GM19452 (cell line): Measurements from ENCODE around the gene ZNRF3.
"Not testable (repeated sequence)": the region's sequence is repeated elsewhere in the genome, so short reads cannot be mapped to it uniquely, and the experiment has no call there.

Experiments
- ATAC-seq: cut with Tn5 transposase; IDR thresholded peaks from one replicate; pipeline ENCODE4 v1.9.1; 2021; ENCODE audit not compliant: unreplicated experiment

Gene ZNRF3

GRCh38 chr22:28882878-28883656 lies at the start of gene ZNRF3:
Gene ZNRF3, plus strand, starts transcription at chr22:28883572. Its CDS starts 195 bp downstream, at chr22:28883767.
- peak; percentile 44 for ATAC-seq

GRCh38 chr22:28835630-28836189 lies 47.7 kb upstream of the ZNRF3 start:
- no peak for ATAC-seq

GRCh38 chr22:28837640-28838039 lies 45.7 kb upstream of the ZNRF3 start:
- no peak for ATAC-seq

- ATAC-seq, result no peak
These were observed 44.4 kb upstream of the ZNRF3 start for GRCh38 chr22:28838971-28839370.

GRCh38 chr22:28841111-28841510 lies 42.3 kb upstream of the ZNRF3 start:
- ATAC-seq, result no peak

- ATAC-seq, result no peak
These were observed 39.7 kb upstream of the ZNRF3 start for GRCh38 chr22:28843633-28844032.

GRCh38 chr22:28844277-28844676 lies 39.1 kb upstream of the ZNRF3 start:
- not testable (repeated sequence) for ATAC-seq

- no peak for ATAC-seq
These were observed 36.4 kb upstream of the ZNRF3 start for GRCh38 chr22:28846994-28847393.

- no peak for ATAC-seq
These were observed 27.8 kb upstream of the ZNRF3 start for GRCh38 chr22:28855355-28856094.

GRCh38 chr22:28856095-28856455 lies 27.3 kb upstream of the ZNRF3 start:
- ATAC-seq, result no peak

GRCh38 chr22:28857288-28857687 lies 26.1 kb upstream of the ZNRF3 start:
- ATAC-seq, result no peak

- ATAC-seq, result no peak
These were observed 18.3 kb upstream of the ZNRF3 start for GRCh38 chr22:28864878-28865596.

- ATAC-seq, result no peak
These were observed 16.2 kb upstream of the ZNRF3 start for GRCh38 chr22:28867191-28867590.

- ATAC-seq, result not testable (repeated sequence)
These were observed 15.0 kb upstream of the ZNRF3 start for GRCh38 chr22:28868389-28868788.

- ATAC-seq, result no peak
These were observed 13.6 kb upstream of the ZNRF3 start for GRCh38 chr22:28869736-28870135.

GRCh38 chr22:28873183-28873963 lies 10.0 kb upstream of the ZNRF3 start:
- ATAC-seq, result no peak

GRCh38 chr22:28874061-28874460 lies 9.3 kb upstream of the ZNRF3 start:
- ATAC-seq, result no peak

GRCh38 chr22:28874811-28875320 lies 8.5 kb upstream of the ZNRF3 start:
- no peak for ATAC-seq

GRCh38 chr22:28882545-28882877 lies 861 bp upstream of the ZNRF3 start:
- no peak for ATAC-seq

GRCh38 chr22:28883657-28883916 lies 215 bp downstream of the ZNRF3 start:
- ATAC-seq, result peak; percentile 22
